SK-N-SH (cell line): ENCODE data around the gene TMEM87B. TPM values are rescaled to one million over a fixed set of nuclear protein-coding genes. Genes with fewer than 3 reads are reported as not detected.

Experiments
- CTCF ChIA-PET: fragments of 300-600, 350-600 bp; formaldehyde crosslinking; extraction: SDS; loops from one replicate; lab custom pipeline; 2021; lab: Yijun Ruan, JAX
- POLR2A ChIA-PET: fragments of 350-600 bp; sonication (Branson Sonifier 250); formaldehyde crosslinking; extraction: SDS; loops from one replicate; lab custom pipeline; 2020; ENCODE audit warnings: antibody characterized with exemption, inconsistent platforms; lab: Yijun Ruan, JAX
- DNase-seq: peaks from one replicate; pipeline ENCODE4 v3.0.0; 2012
- H2AFZ ChIP-seq: fragments of 200-600 bp; sonication (generic); 2 replicates; pipeline ENCODE4 v1.8.1; 2016; ENCODE audit warnings: antibody characterized with exemption, mild to moderate bottlenecking, low read depth
- H3F3A ChIP-seq: fragments of 200-600 bp; sonication (generic); replicated peaks from 2 replicates; pipeline ENCODE3; 2016; ENCODE audit warnings: antibody characterized with exemption, mild to moderate bottlenecking; ENCODE audit not compliant: insufficient read depth
- H3K27ac ChIP-seq, 2 experiments: fragments of 200-500 bp in 1 of 2; fragments of 200-600 bp in 1 of 2; sonication (Bioruptor generic) in 1 of 2; sonication (generic), shearing (Covaris generic) in 1 of 2; 2 replicates each; pipeline versions ENCODE4 v1.5.1 to v1.6.1; 2014 to 2016; ENCODE audit warnings: low read depth in 2 of 2, inconsistent platforms in 1 of 2, low read length in 1 of 2, mild to moderate bottlenecking in 1 of 2, mixed read lengths in 1 of 2
- H3K27me3 ChIP-seq: fragments of 200-600 bp; sonication (generic), shearing (Covaris generic); 2 replicates; pipeline ENCODE4 v1.6.1; 2016; ENCODE audit warnings: mixed run types; ENCODE audit not compliant: insufficient read depth
- H3K36me3 ChIP-seq, 2 experiments: fragments of 200-500 bp in 1 of 2; fragments of 200-600 bp in 1 of 2; sonication (Bioruptor generic) in 1 of 2; sonication (generic) in 1 of 2; replicated peaks in 1 of 2; 2 replicates each; pipeline versions ENCODE3 to v1.5.1; 2014 to 2016; ENCODE audit warnings: low read length in 1 of 2, mild to moderate bottlenecking in 1 of 2; ENCODE audit not compliant: insufficient read depth in 2 of 2, control insufficient read depth in 1 of 2
- H3K4me1 ChIP-seq, 2 experiments: fragments of 200-500 bp in 1 of 2; fragments of 200-600 bp in 1 of 2; sonication (Bioruptor generic) in 1 of 2; sonication (generic), shearing (Covaris generic) in 1 of 2; 2 replicates each; pipeline versions ENCODE4 v1.5.1 to v1.6.1; 2014 to 2016; ENCODE audit warnings: low read depth in 1 of 2, low read length in 1 of 2, mixed run types in 1 of 2; ENCODE audit not compliant: insufficient read depth in 2 of 2, control insufficient read depth in 1 of 2
- H3K4me2 ChIP-seq: fragments of 200-600 bp; sonication (generic), shearing (Covaris generic); 2 replicates; pipeline ENCODE4 v1.6.1; 2017; ENCODE audit warnings: mixed run types
- H3K4me3 ChIP-seq, 2 experiments: fragments of 200-500 bp in 1 of 2; fragments of 200-600 bp in 1 of 2; sonication (Bioruptor generic) in 1 of 2; sonication (generic), shearing (Covaris generic) in 1 of 2; 2 replicates each; pipeline versions ENCODE4 v1.5.1 to v1.8.1; 2014 to 2016; ENCODE audit warnings: low read depth in 2 of 2, inconsistent platforms in 1 of 2, low read length in 1 of 2, mild to moderate bottlenecking in 1 of 2, mixed read lengths in 1 of 2, moderate library complexity in 1 of 2
- H3K79me2 ChIP-seq: fragments of 200-600 bp; sonication (generic); 2 replicates; pipeline ENCODE4 v1.8.1; 2017; ENCODE audit warnings: mild to moderate bottlenecking; ENCODE audit not compliant: insufficient read depth
- H3K9ac ChIP-seq: fragments of 200-600 bp; sonication (generic); 2 replicates; pipeline ENCODE4 v1.6.1; 2017; ENCODE audit warnings: mixed run types
- H3K9me2 ChIP-seq: fragments of 200-600 bp; sonication (generic); 2 replicates; pipeline ENCODE4 v1.6.1; 2017; ENCODE audit warnings: mixed run types
- H3K9me3 ChIP-seq: fragments of 200-600 bp; sonication (generic); 2 replicates; pipeline ENCODE4 v1.6.1; 2017; ENCODE audit warnings: mixed run types, mild to moderate bottlenecking, moderate library complexity
- H4K20me1 ChIP-seq: fragments of 200-600 bp; sonication (generic); 2 replicates; pipeline ENCODE4 v1.6.1; 2017; ENCODE audit warnings: mild to moderate bottlenecking, mixed run types; ENCODE audit not compliant: insufficient read depth
- CTCF ChIP-seq: fragments of 200-600 bp; sonication (generic); IDR thresholded peaks from 2 replicates; pipeline ENCODE4 v1.6.1; 2017; ENCODE audit warnings: antibody characterized with exemption, mild to moderate bottlenecking, moderate library complexity
- ELF1 ChIP-seq: IDR thresholded peaks from 2 replicates; pipeline ENCODE4 v1.4.0; 2012
- EZH2phosphoT487 ChIP-seq: fragments of 200-600 bp; sonication (generic); IDR thresholded peaks from 2 replicates; pipeline ENCODE4 v1.6.1; 2017; ENCODE audit warnings: low read depth, mixed run types, mild to moderate bottlenecking, antibody characterized with exemption, moderate library complexity, borderline replicate concordance
- FOXJ3 ChIP-seq: sonication (generic); formaldehyde crosslinking; IDR thresholded peaks from 2 replicates; pipeline ENCODE4 v1.5.1; 2020; ENCODE audit warnings: mild to moderate bottlenecking, missing genetic modification reagents
- GABPA ChIP-seq: IDR thresholded peaks from 2 replicates; pipeline ENCODE4 v1.4.0; 2012; ENCODE audit warnings: low read depth, mild to moderate bottlenecking
- GATA2 ChIP-seq: sonication (generic); formaldehyde crosslinking; IDR thresholded peaks from 2 replicates; pipeline ENCODE4 v1.5.0; 2020; ENCODE audit warnings: mild to moderate bottlenecking, missing genetic modification reagents
- JUND ChIP-seq: IDR thresholded peaks from 2 replicates; pipeline ENCODE4 v1.4.0; 2012
- NFIC ChIP-seq: IDR thresholded peaks from 2 replicates; pipeline ENCODE4 v1.4.0; 2012; ENCODE audit warnings: borderline replicate concordance
- PBX3 ChIP-seq: IDR thresholded peaks from 2 replicates; pipeline ENCODE4; 2012
- RCOR1 ChIP-seq: fragments of 150-350 bp; IDR thresholded peaks from 2 replicates; pipeline ENCODE4 v1.6.1; 2017; ENCODE audit warnings: antibody characterized with exemption, low read length
- REST ChIP-seq: IDR thresholded peaks from 2 replicates; pipeline ENCODE4 v1.6.1; 2012; ENCODE audit warnings: mild to moderate bottlenecking, low read depth, low read length, moderate library complexity
- RFX5 ChIP-seq: IDR thresholded peaks from 2 replicates; pipeline ENCODE4 v1.6.1; 2012; ENCODE audit warnings: mild to moderate bottlenecking, improper control_type of control experiment, low read length
- RXRA ChIP-seq: IDR thresholded peaks from 2 replicates; pipeline ENCODE4 v1.4.0; 2012; ENCODE audit warnings: low read depth, mild to moderate bottlenecking, borderline replicate concordance
- SIN3A ChIP-seq: IDR thresholded peaks from 2 replicates; pipeline ENCODE4 v1.6.1; 2012; ENCODE audit warnings: low read depth, mild to moderate bottlenecking, low read length, moderate library complexity, borderline replicate concordance
- TCF12 ChIP-seq: IDR thresholded peaks from 2 replicates; pipeline ENCODE4 v1.4.0; 2012
- USF2 ChIP-seq: fragments of 150-350 bp; IDR thresholded peaks from 2 replicates; pipeline ENCODE4 v1.6.1; 2017; ENCODE audit warnings: antibody characterized with exemption, low read length, low read depth, borderline replicate concordance
- WGBS: methylation state at CpG from one replicate; pipeline ENCODE4 v1.1.6; 2017; ENCODE audit warnings: low lambda C conversion rate; 5-methylcytosine and 5-hydroxymethylcytosine counted together
- polyA plus RNA-seq, 3 experiments: library from polyadenylated mRNA; depleted of rRNA; stranded (reverse); fragments of >200 nt; gene quantifications; 2 replicates each; pipeline ENCODE4 v1.2.3, GENCODE V29; 2012
- TF ChIP-seq, protein P1 (sequence below): IDR thresholded peaks from 2 replicates; pipeline ENCODE4 v1.4.0; 2012; ENCODE audit warnings: low read depth
- TF ChIP-seq, protein P2 (sequence below): IDR thresholded peaks from 2 replicates; pipeline ENCODE4 v1.4.0; 2012; ENCODE audit warnings: low read depth, borderline replicate concordance
- TF ChIP-seq, protein P3 (sequence below): fragments of 150-350 bp; IDR thresholded peaks from 2 replicates; pipeline ENCODE4 v1.6.1; 2016; ENCODE audit warnings: mild to moderate bottlenecking, low read depth, low read length
- TF ChIP-seq, protein P4 (sequence below): IDR thresholded peaks from 2 replicates; pipeline ENCODE4 v1.4.0; 2012; ENCODE audit warnings: low read depth, borderline replicate concordance

TMEM87B gene
- polyA plus RNA-seq, 1 of the 3 experiments (the other 2 are of a cell fraction), result 7.9 TPM

- Histone ChIP-seq H3K4me1 (peaks cover 0 to 7% of the 10 kb centered on the region in 2 experiments; a peak in 1 of 4 replicates), H3K9ac (no peak overlapping the region), H3K27ac (no peak overlapping the region), H3K9me3 (no peaks in the 10 kb centered on the region), H3K27me3 (no peaks in the 10 kb centered on the region), H3K4me2 (no peak overlapping the region), H3K4me3 (no peak overlapping the region), H3F3A (peaks cover 3% of the 10 kb centered on the region), H3K9me2 (no peaks in the 10 kb centered on the region), H3K79me2 (no peaks in the 10 kb centered on the region), H3K36me3 (no peaks in the 10 kb centered on the region), H4K20me1 (no peaks in the 10 kb centered on the region), H2AFZ (no peak overlapping the region)
- POLR2A ChIA-PET, result no interaction called here
- DNase-seq, result no peak
- CTCF ChIA-PET, result interaction anchor here (1.0 to 1.4 kb wide), 2 partner anchors 12 to 16 kb away, joined by 4 to 5 read pairs; no protein-coding TSS in a partner anchor
- TF ChIP-seq TCF12, result no peak
- no peak for TF ChIP-seq REST
- TF ChIP-seq CTCF, result no peak
- TF ChIP-seq, protein P1, sequence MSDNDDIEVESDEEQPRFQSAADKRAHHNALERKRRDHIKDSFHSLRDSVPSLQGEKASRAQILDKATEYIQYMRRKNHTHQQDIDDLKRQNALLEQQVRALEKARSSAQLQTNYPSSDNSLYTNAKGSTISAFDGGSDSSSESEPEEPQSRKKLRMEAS, result no peak
- TF ChIP-seq GABPA, result no peak
- TF ChIP-seq, protein P2, sequence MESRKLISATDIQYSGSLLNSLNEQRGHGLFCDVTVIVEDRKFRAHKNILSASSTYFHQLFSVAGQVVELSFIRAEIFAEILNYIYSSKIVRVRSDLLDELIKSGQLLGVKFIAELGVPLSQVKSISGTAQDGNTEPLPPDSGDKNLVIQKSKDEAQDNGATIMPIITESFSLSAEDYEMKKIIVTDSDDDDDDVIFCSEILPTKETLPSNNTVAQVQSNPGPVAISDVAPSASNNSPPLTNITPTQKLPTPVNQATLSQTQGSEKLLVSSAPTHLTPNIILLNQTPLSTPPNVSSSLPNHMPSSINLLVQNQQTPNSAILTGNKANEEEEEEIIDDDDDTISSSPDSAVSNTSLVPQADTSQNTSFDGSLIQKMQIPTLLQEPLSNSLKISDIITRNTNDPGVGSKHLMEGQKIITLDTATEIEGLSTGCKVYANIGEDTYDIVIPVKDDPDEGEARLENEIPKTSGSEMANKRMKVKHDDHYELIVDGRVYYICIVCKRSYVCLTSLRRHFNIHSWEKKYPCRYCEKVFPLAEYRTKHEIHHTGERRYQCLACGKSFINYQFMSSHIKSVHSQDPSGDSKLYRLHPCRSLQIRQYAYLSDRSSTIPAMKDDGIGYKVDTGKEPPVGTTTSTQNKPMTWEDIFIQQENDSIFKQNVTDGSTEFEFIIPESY, result no peak
- TF ChIP-seq USF2, result no peak
- TF ChIP-seq NFIC, result no peak
- no peak for TF ChIP-seq GATA2 (CRISPR knock-in tag)
- TF ChIP-seq JUND, result no peak
- TF ChIP-seq PBX3, result no peak
- no peak for TF ChIP-seq SIN3A
- no peak for TF ChIP-seq FOXJ3 (CRISPR knock-in tag)
- no peak for TF ChIP-seq ELF1
- no peak for TF ChIP-seq RXRA
- TF ChIP-seq, protein P3, sequence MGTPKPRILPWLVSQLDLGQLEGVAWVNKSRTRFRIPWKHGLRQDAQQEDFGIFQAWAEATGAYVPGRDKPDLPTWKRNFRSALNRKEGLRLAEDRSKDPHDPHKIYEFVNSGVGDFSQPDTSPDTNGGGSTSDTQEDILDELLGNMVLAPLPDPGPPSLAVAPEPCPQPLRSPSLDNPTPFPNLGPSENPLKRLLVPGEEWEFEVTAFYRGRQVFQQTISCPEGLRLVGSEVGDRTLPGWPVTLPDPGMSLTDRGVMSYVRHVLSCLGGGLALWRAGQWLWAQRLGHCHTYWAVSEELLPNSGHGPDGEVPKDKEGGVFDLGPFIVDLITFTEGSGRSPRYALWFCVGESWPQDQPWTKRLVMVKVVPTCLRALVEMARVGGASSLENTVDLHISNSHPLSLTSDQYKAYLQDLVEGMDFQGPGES, result no peak
- TF ChIP-seq, protein P4, sequence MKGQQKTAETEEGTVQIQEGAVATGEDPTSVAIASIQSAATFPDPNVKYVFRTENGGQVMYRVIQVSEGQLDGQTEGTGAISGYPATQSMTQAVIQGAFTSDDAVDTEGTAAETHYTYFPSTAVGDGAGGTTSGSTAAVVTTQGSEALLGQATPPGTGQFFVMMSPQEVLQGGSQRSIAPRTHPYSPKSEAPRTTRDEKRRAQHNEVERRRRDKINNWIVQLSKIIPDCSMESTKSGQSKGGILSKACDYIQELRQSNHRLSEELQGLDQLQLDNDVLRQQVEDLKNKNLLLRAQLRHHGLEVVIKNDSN, result no peak
- no peak for TF ChIP-seq RFX5
- TF ChIP-seq EZH2phosphoT487, result no peak
- no peak for TF ChIP-seq RCOR1
- 72% methylated on average over 4 of the region's 4 CpGs for WGBS
These were observed 79.1 kb downstream of the TMEM87B start for GRCh38 chr2:112134120-112134519.
